ENCODE data around the gene SALL2.
"Not testable (repeated sequence)": the region's sequence is repeated elsewhere in the genome, so short reads cannot be mapped to it uniquely, and the experiment has no call there.

Gene SALL2

DNA sequence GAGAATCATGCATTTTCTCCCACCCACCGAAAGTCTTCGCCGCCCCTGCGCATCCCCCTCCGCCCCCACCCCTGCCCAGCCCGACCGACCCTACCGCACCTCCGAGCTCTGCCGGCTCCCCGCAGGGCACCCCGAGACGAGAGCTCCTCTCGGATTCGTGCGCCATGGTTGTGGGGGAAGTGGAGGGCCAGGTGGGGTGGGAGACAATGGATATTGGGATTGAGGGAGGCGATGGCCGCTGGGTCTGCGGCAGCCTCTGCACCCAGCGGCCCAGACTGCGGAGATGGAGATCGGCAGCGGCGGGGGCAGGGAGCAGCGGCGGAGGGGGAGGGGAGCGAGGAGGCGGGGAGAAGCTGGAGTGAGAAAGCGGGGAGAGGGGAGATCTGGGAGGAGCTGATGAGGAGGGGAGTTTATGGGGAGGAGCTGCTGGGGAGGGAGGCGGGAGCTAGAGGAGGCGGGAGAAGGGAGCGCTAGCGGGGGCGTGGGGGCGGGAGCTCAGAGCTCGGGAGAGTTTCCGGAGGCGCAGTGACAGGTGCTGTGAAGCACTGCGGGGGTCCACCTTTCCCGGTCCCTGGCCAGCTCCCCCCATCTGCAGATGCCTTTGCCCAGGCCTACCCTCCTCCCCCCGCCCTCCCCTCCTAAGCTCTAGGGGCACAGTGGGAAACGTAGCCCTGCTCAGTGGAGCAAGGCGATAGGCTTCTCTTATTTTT, at the start of gene SALL2:
Gene SALL2, minus strand, starts transcription at position 385 of the 710 bp plus-strand sequence. Its CDS starts 219 bp downstream, at position 166.
- DNase-seq, result peak; percentile 92

DNA sequence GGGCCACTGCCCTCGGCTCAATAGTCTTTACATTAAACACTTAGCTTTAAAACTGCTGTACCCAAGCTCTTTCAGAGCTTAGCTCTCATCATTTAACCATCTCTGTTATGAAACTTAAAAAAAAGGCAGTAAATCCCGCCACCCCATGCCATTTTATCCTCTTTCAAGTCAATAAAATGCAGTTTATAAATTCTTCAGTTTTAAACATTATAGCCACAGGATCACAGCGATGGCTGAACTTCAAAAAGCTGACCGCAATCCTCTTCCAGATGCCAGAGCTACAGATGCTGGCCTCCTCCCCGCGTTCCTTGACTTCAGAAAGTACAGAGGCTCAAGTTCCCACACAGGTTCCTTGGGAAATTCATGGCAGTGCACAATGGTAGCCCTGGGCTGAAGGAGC, 49.5 kb upstream of the SALL2 start:
- DNase-seq, result no peak

DNA sequence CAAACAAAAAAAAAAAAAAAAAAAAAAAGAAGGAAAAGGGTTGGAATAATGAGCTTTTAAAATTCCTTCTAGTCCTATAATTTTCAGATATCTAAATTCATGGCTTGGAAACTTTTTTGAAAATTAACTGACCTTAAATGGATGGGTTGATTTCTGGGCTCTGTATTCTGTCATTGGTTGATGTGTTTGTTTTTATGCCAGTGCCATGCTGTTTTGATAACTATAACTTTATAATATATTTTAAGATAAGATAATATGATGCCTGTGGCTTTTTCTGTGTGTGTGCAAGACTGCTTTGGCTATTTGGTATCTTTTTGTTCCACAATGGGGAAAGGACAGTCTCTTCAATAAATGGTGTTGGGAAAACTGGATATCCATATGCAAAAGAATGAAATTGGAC, 46.5 kb upstream of the SALL2 start:
- DNase-seq, result no peak

DNA sequence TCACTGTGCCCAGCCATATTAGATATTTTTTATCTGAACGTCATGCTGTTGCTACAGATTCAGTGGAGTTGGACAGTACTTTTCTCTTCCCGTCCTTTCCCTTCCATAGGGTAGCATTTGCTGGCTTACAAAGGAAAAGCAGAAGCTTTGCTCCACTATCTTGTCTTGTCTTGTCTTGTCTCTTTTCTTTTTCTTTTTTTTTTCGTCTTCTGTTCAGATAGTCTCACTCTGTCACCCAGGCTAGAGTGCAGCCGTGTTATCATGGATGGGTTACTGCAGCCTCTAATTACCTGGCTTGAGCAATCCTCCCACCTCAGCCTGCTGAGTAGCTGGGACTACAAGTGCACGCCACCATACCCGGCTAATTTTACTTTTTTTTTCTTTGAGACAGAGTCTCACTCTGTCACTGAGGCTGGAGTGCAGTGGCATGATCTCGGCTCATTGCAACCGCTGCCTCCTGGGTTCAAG, 32.6 kb upstream of the SALL2 start:
- DNase-seq, result no peak

DNA sequence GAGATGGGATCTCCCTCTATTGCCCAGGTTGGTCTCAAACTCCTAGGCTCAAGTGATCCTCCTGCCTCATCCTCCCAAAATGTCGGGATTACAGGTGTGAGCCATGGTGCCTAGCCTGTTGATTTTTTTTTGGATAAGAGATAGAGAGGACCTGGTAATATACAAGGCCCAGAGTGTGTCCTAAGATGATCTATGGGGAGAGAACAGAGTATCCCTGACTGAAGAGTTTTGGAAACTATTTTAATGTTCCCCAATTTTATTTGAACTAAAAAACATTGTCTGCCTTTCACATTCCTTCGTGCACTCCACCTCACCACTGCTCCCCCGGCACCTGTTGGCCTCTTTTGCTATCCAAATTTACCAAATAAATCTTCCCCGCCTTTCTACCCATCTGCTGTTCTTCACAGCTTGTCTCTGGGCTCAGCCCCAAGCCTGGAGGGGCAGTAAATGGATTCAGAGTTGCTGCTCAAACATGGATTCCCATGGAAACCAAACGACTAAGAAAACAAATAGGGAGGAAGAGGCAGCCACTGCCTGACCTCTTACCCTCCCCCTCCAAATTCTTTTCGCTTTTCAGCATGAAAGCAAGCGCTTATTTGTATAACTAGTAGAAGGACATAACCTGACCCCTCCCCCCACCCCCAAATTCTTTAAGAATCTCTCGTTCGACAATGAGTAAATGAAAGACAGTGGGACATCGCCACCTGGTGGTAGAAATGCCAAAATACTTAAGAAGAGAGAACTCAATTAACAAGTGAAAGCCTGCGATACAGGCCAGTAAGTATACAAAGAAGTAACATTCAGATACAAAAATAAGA, 31.1 kb upstream of the SALL2 start:
- peak; percentile 94 for DNase-seq

DNA sequence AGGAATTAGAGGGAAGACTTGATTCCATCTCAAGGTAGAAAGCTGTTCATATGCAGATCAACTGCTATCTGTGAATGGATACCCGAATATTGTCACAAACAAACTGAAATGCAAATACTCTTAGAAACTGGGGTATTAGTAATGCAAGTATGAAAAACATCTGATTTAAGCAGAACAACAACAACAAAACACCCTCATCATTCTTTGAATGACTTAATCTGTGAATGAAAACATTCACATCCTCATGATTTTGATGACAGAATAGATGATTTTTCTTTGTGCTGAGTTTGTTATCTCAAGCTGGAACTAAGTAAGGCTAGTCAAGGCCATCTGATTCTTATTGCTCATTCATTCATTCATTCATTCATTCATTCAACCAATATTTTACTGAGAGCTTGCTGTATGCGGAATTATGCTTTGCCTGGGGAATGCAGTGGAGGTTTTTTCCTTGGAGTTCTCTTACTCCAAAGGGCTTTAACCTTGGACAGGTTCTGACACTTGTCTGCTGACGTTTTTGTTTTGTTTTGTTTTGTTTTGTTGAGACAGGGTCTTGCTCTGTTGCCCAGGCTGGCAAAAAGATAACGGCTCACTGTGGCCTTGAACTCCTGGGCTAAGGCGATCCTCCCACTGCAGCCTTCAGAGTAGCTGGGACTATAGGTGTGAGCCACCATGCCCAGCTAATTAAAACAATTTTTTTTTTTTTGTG, 30.4 kb upstream of the SALL2 start:
- no peak for DNase-seq

DNA sequence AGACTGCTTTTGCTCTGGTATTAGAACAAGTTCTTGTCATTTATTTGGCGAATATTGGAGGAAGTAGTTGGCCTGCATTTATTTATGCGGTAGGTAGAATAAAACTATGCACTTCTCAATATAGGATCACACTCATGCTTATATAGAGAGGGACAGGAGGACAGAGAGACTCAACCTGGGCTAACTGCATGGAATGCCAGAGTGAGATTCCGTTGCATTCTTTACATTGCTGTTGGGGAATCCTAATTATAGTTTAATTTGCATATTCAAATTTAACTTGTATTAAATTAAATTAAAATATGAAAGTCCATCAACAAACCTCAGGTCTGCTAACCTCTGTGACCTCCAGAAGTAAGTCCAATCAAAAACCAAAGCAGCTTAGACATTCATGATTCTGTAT, 27.1 kb upstream of the SALL2 start:
- no peak for DNase-seq

DNA sequence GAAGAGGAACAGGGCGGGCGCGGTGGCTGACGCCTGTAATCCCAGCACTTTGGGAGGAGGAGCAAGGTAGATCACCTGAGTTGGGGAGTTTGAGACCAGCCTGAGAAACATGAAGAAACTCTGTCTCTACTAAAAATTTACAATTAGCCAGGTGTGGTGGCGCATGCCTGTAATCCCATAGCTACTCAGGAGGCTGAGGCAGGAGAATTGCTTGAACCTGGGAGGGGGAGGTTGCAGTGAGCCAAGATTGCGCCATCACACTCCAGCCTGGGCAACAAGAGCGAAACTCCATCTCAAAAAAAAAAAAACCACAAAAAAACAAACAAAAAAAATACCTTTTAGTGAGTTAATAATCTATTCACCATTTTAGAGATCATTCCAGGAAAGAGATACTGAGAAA, 18.4 kb upstream of the SALL2 start:
- not testable (repeated sequence) for DNase-seq

DNA sequence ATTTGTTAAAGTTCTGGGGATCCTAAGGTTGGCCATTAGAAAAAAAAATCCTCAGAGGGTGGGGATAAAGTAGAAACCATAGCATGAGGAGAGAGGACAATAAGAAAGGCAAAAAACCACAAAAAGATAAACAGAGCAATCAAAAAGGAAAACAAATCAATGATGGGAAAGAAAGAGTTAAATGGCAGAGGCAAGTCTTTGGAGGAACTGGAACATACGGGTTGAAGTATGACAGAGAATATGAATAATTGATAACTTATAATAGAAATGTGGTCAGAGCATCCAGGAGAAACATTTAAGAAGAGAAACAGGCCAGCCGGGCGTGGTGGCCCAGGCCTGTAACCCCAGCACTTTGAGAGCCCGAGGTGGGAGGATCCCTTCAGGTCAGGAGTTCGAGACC, 17.8 kb upstream of the SALL2 start:
- DNase-seq, result no peak

DNA sequence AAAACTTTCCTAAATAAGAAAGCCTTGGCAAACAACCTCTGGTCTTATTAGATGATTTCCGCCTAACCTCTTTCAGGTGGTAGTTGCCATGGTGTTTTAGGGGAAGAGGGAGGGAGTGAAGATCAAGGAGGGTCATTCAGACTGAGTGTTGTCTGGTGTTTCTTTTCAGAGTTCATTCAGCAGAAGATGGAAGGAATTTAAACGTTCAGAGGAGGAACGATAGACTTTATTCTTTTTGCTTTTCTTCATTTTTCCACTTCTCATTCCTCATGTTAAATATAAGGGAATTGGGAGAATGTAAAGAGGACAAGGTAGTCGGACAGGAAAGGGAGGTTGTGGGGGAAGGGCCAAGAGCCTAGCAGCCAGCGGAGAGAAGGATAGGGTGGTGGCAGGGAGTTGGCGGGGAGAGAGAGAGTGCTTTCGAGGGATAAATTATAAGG, 17.4 kb upstream of the SALL2 start:
- DNase-seq, result peak; percentile 23

DNA sequence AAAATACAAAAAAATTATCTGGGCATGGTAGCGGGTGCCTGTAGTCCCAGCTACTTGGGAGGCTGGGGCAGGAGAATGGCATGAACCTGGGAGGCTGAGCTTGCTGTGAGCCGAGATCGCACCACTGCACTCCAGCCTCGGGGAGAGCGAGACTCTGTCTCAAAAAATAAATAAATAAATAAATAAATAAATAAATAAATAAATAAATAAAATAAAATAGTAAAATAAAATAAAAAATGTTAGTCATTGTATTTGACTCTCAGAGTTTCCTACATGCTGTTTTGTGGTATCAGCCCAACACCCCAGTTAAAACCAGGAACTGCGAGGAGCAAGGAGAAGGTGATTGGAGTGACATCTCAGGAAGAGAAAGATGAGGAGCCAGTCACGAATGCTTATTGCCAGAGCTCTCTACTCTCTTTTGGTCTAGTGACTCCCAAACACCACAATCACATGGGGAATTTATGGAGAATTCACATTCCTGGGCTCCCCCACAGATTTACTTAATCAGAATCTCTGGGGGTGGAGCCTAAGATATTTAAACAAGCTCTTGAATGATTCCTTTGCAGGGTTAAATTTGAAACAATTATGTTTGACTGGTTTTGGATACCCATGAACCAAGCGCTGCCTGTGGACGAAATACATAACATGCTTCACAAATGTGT, 15.4 kb upstream of the SALL2 start:
- no peak for DNase-seq

DNA sequence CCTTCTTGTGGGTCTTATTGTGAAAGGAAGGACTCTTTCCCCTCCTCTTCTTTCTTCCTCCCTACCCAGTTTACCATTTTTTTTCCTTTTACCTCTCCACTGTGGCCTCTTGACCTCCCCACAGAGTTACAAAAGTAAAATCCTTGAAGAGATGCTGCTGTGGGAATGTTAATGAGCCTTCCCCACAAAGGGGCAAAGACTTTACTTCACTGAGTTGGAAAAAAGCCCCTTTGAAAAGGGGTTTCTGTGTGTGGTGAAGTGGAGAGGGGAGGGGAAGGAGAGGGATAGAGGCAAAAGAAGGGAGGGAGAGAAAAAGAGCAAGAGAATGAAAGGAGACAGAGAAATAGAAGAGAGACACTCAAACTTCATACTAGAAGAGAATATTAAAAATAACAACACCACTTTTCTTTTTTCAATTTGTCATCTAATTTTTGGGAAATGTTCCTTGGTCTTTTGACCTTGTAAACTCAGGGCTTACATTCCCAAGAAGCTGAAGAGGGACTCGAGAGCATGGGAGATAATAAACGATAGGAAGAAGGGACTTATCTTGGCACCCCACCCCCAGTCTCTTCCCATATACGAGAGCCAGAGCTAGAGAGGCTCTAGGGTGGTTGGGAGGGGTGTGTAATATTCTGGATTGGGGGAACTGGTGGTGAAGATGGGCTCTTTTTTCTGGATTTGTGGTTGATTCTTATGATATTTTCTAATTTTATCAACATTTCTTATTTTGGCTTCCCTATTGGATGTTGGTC, 13.2 kb upstream of the SALL2 start:
- DNase-seq, result no peak

DNA sequence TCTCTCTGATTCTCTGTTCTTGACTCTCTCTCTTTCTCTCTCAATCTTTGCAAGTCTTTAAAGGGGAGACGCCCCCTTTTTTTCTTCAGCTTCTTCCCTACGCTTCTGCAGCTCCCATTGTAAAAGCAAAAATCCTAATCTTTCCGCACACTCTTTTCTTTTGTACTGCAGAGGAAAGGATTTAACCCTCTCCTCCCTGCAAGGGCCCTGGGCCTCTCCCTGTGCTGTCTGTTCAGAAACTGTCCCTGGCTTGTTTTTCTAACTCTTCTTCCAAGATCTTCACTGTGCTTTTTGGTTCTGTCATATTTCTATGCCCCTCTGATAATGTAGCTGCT, 10.9 kb upstream of the SALL2 start:
- DNase-seq, result no peak

DNA sequence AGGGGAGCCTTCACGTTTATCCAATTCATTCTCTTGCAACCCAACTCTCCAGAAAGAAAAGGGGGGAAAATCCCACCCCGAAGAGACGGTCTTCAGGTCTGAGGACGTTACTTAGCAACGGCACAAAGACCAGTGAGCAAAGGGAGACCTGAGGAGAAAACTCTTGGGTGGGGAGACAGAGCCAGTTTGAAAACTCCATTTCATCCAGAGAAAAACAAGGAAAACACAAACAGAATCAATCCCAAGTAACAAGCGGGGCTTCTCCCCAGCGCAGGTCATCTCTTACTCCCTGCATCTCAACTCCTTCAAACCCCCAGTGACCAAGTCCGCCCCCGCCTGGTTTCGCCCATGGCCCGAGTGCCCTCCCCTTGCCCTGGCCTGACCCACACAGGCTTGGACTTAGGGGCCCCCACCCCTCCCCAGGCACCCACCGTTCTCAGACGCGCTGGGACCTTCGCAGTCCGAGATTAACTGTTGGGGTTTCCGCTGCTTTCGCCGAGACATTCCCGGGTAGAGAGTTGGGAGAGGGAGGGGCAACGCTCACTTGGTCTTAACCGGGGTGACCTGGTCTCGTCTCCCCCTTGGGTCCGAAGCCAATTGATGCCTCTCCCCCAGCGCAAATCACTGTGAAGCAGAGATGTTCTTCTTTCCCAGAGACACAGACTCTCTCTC, 10.4 kb upstream of the SALL2 start:
- DNase-seq, result no peak

DNA sequence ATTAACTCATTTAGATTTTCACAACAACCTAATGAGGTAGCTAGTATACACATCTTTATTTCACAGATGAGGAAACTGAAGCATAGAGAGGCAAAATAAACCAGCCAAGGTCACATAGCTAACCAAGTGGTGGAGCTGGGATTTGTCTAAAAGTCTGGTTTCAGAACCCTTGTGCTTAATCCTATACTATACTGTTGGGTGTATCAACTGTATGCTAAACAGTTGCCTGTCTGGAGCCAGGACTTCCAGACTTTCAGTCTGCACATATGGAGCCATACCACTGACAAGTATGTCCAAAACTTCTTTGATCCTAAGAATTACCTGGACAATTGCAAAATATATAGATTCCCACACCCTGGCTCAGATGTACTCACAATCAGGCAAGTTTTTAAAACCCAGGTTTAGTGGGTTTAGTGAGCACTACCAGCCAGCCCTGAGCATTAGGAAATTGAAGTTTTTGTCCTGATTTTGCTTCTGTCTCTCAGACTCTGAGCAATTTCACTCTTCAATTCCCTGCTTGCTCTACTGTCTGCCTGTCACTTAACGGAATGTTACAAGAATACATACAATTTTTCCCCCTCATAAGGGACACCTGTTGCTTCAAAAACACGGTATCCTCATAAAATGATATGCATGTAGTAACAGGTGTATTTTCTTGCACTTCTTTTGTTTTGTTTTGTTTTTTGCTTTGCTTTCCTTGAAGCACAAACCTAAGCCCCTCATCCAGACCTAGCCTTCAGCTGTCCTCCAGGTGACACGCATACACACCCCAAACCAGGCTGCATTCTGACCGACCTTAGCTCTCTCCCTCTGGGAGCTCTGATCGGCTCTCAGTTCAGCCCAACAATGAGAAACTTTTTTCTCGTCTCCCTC, 9.6 kb upstream of the SALL2 start:
- DNase-seq, result no peak

DNA sequence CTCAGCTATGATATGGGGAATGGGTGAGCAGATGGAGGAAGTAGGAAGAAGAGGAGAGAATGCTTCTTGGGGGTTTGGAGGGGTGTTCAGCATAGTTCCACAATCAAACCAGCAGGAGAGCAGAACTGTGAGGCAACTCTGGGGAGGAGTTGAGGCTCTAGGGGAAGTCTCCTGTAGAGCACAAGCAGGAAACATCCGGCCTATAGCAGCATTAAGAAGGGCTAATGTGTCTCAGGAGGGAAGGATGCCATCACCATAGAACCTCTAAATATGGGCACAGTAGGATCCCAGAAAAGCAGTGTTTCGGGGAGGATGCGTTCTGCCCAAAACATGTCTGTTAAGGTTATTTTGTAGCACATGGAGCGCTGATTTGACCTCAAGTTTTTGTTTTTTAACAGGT, 8.4 kb upstream of the SALL2 start:
- DNase-seq, result no peak

DNA sequence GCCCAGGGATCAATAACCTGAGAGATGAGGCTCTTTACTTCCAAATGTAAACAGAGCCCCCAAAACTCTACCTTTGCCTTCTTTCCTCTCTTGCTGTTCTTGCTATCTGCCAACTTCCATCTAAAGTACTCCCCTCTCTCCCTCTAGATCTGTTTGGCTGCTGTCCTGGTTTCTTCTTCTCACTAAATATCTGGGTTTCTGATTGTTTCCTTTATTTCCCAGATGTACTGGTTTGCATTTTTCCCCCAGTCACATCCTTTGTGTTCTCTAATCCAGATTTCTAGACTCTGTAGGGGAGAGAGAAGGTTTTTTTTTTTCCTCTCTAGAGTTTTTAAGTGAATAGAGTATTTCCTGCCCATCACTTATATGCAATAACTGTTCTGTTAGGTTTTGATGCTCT, 7.1 kb upstream of the SALL2 start:
- no peak for DNase-seq

DNA sequence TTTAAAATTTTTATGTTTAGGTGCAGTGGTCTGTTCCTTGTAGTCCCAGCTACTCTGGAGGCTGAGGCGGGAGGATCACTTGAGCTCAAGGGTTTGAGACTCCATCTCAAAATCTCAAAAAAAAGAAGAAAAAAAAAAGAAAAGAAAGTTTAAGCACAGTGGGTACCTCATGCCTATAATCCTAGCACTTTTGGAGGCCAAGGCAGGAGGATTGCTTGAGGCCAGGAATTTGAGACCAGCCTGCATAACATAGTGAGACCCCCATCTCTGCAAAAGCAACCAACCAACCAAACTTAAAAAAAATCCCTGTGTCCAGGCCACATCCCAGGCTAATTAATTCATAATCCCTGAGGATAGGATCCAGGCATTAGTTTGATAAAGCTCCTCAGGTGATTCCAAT, 3.4 kb upstream of the SALL2 start:
- DNase-seq, result no peak

DNA sequence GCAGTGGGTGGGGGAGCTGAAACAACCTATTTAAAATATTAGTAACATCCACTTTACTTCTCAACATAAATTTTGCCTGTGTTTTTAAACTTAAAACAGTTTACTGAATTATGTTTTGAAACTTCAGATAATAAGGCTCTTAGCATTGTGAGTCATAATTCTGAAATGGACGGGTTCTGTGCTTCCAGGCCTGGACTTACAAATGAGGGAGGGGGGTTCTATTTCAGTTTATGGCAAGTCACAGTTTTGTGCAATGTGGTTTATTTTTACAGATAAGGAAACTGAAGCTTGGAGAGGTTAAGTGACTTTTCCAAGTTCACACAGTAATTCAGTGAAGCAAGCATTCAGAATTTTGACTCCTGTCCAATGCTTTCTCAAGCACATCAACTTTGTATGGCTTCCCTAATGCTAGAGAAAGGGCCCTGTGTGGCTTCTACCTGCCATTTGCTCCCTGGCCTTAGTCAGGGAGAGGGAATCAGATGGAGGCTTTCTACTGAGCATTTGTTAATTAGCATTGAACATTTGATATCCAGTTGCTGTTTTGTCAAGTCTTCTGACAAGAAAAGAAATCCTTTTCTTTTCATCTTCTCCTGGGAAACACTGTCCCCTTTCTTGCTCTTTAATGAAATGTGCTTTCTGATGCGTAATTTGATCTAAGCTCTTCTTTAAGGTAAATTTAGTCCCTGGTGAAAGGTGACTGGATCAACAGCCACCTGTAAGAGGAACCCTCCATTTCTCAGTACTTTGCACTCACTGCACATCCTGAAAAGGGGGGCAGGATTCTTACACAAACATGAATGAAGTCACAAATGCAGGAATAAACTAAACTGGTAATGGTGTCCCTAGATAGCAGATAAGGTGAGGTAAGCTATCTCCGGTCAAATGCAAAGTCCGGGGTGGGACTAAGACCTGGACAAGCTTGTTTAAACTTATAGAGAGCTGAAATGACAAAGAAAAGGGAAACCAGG, 2.5 kb upstream of the SALL2 start:
- DNase-seq, result no peak

DNA sequence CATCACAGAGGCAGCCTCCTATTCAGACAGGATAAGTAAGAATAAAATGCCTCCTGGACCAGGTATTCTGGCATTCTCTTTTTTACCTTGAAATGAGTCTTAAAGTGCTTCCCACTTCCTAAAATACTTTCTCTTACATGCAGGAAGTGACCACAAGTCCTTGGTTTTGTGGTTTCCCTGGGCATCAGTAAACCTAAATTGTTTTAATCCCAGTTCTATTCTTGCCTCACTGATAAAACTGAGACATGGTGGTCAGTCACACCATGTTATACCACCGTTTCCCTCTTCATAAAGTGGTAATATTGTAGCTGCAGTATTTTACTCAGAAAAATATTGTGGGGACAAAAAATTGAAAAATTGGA, 1.2 kb upstream of the SALL2 start:
- no peak for DNase-seq

All from NCI-H1694 (cell line).